Activated CD8-positive, alpha-beta T cell treated with anti-CD3 and anti-CD28 coated beads, Interleukin-2, amount 10 ng/mL, durations not matched to agents 7 days and 5 days (primary cell): ENCODE results near the gene MOV10L1. TPM values are rescaled to one million over a fixed set of nuclear protein-coding genes. Genes with fewer than 3 reads are reported as not detected.

ENCODE experiments used
- ATAC-seq: fragments of 150-1000 bp; cut with Tn5 transposase; one replicate; pipeline ENCODE4 v1.10.0; 2021; ENCODE audit warnings: moderate library complexity
- CTCF ChIA-PET: fragments of 350-600 bp; sonication (Branson Sonifier 250); formaldehyde crosslinking; loops from one replicate; lab custom pipeline; 2021; ENCODE audit warnings: antibody characterized with exemption; lab: Charles Lee
- POLR2A ChIA-PET: fragments of 350-600 bp; sonication (Branson Sonifier 250); formaldehyde crosslinking; loops from one replicate; lab custom pipeline; 2021; ENCODE audit warnings: antibody characterized with exemption; lab: Charles Lee
- DNase-seq: peaks from one replicate; pipeline ENCODE4 v3.0.0-alpha.2; 2020
- H3K27ac Mint-ChIP-seq: one replicate; pipeline ENCODE4 v1.8.0; 2021; ENCODE audit warnings: mild to moderate bottlenecking, mixed read lengths
- H3K27me3 Mint-ChIP-seq: one replicate; pipeline ENCODE4 v1.8.0; 2021; ENCODE audit warnings: low read depth, mixed read lengths
- H3K36me3 Mint-ChIP-seq: one replicate; pipeline ENCODE4 v1.8.0; 2021; ENCODE audit warnings: low read depth, mixed read lengths
- H3K4me1 Mint-ChIP-seq: one replicate; pipeline ENCODE4 v1.8.0; 2021; ENCODE audit warnings: low read depth, mixed read lengths
- H3K4me3 Mint-ChIP-seq: one replicate; pipeline ENCODE4 v1.8.0; 2021; ENCODE audit warnings: mild to moderate bottlenecking, mixed read lengths
- H3K9me3 Mint-ChIP-seq: one replicate; pipeline ENCODE4 v1.8.0; 2022; ENCODE audit warnings: mixed read lengths; ENCODE audit not compliant: insufficient read depth
- total RNA-seq, 2 experiments: library from RNA; stranded (reverse); gene quantifications; one replicate each; pipeline ENCODE4 v1.2.3, GENCODE V29; 2021

MOV10L1 gene
- total RNA-seq, 2 experiments from 2014 or later = not detected

DNA sequence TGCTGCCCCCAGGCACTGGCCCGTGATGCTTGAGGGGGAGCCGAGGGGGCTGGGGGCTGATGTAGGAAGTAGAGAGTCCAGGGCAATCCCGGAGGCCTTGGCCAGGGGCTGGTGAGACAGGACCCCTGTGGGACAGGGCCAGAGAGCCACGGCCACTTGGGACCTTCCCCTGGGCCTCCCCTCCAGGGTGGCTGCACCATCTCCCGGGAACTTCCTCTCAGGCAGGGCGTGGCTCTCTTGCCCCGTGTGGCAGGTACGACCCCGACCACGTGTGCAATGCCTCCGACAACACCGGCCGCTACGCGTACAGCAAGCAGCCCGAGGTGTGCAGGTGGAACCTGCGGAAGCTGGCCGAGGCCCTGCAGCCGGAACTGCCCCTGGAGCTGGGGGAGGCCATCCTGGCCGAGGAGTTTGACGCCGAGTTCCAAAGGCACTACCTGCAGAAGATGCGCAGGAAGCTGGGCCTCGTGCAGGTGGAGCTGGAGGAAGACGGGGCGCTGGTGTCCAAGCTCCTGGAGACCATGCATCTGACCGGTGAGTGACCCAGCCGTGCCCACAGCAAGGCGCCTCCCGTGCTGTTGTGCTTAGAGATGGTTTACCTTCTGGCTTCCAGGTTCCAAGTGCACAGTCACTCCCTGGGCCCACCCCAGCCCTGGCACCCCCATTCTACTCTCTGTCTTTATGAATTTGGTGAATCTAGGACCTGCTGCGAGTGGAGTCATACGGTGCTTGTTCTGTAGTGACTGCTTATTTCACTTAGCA is 120.8 kb downstream of the MOV10L1 start:
- no peak overlapping the region for H3K27ac Mint-ChIP-seq
- H3K9me3 Mint-ChIP-seq = no peaks in the 10 kb centered on the region
- no peak for DNase-seq
- H3K27me3 Mint-ChIP-seq = no peaks in the 10 kb centered on the region
- H3K36me3 Mint-ChIP-seq = peaks cover 41% of the 10 kb centered on the region
- ATAC-seq = no peak
- ChIA-PET POLR2A (interaction anchor here (0.5 kb wide), 1 partner anchor 305 kb away, joined by 4 read pairs; no protein-coding TSS in a partner anchor), CTCF (interaction anchor here (1.0 to 2.4 kb wide), 5 partner anchors 9 to 118 kb away, joined by 3 to 15 read pairs (median 4); no protein-coding TSS in a partner anchor)
- H3K4me3 Mint-ChIP-seq = no peak overlapping the region
- peaks cover 13% of the 10 kb centered on the region for H3K4me1 Mint-ChIP-seq

GRCh38 chr22:50211147-50211546 is 121.3 kb downstream of the MOV10L1 start:
- H3K36me3 Mint-ChIP-seq = peaks cover 45% of the 10 kb centered on the region
- DNase-seq (no peak), ATAC-seq (no peak)
- CTCF ChIA-PET = interaction anchor here (1.0 to 2.4 kb wide), 5 partner anchors 9 to 118 kb away, joined by 3 to 15 read pairs (median 4); no protein-coding TSS in a partner anchor
- H3K9me3 Mint-ChIP-seq = no peaks in the 10 kb centered on the region
- H3K27ac Mint-ChIP-seq = no peak overlapping the region
- no peaks in the 10 kb centered on the region for H3K27me3 Mint-ChIP-seq
- H3K4me1 Mint-ChIP-seq = peaks cover 13% of the 10 kb centered on the region
- H3K4me3 Mint-ChIP-seq = no peak overlapping the region
- POLR2A ChIA-PET = interaction anchor here (0.5 to 1.3 kb wide), 2 partner anchors 304 to 315 kb away, joined by 4 read pairs; partner anchors contain the start of gene SCO2

Other genes starting within 250 kb of the MOV10L1 start
- 10 to 100 TPM; 19.4 to 19.6 TPM for gene ZBED4, start 236.2 kb upstream of the MOV10L1 start, total RNA-seq
- gene ALG12, start 171.6 kb upstream of the MOV10L1 start, total RNA-seq = 10 to 100 TPM; 16.3 to 17.4 TPM
- 10 to 100 TPM; 58.0 to 58.1 TPM for gene CRELD2, start 171.4 kb upstream of the MOV10L1 start, total RNA-seq
- 10 to 100 TPM; 45.1 to 45.7 TPM for gene PIM3, start 129.2 kb upstream of the MOV10L1 start, total RNA-seq
- gene IL17REL, start 77.2 kb upstream of the MOV10L1 start, total RNA-seq = not detected
- not detected for gene TTLL8, start 31.7 kb upstream of the MOV10L1 start, total RNA-seq
- 1 to 10 TPM; 8.3 to 9.4 TPM for gene MLC1, start 4.6 kb upstream of the MOV10L1 start, total RNA-seq
- under 1 TPM in 1 of 2 experiments, not detected in 1; 0.10 TPM for gene PANX2, start 80.7 kb downstream of the MOV10L1 start, total RNA-seq
- gene TRABD, start 95.9 kb downstream of the MOV10L1 start, total RNA-seq = 100 to 1,000 TPM; 115 to 129 TPM
- 10 to 100 TPM; 23.6 to 24.4 TPM for gene SELENOO, start 111.0 kb downstream of the MOV10L1 start, total RNA-seq
- 10 to 100 TPM; 53.2 to 58.1 TPM for gene TUBGCP6, start 155.0 kb downstream of the MOV10L1 start, total RNA-seq
- 10 to 100 TPM; 71.4 to 75.9 TPM for gene HDAC10, start 161.3 kb downstream of the MOV10L1 start, total RNA-seq
- 1 to 10 TPM; 4.8 to 5.3 TPM for gene MAPK12, start 171.7 kb downstream of the MOV10L1 start, total RNA-seq
- gene MAPK11, start 180.4 kb downstream of the MOV10L1 start, total RNA-seq = 10 to 100 TPM; 10.4 to 11.8 TPM
- 10 to 100 TPM; 48.4 to 49.9 TPM for gene PLXNB2, start 217.6 kb downstream of the MOV10L1 start, total RNA-seq
- 1 to 10 TPM; 6.0 to 7.0 TPM for gene DENND6B, start 237.0 kb downstream of the MOV10L1 start, total RNA-seq